ENCODE measurements around the gene PIP4K2A. TPM values are rescaled to one million over a fixed set of nuclear protein-coding genes. Genes with fewer than 3 reads are reported as not detected.

PIP4K2A gene
- total and polyA plus RNA-seq, 2 donors (not counting 3 experiments of a cell fraction or from before 2014, with no cell fraction given) = 11.8 to 32.6 TPM

- TF ChIP-seq FOS (IDR thresholded peaks at IDR 0.05; ENCODE audit: borderline replicate concordance, insufficient read depth, low read length) (no peak), JUN (IDR thresholded peaks at IDR 0.05; ENCODE audit: borderline replicate concordance, insufficient read depth, insufficient read length, low read depth) (no peak), GATA2 (IDR thresholded peaks at IDR 0.05; ENCODE audit: insufficient read depth, insufficient read length, low read depth, low read length) (no peak), POLR2AphosphoS5 (IDR thresholded peaks at IDR 0.05; ENCODE audit: insufficient read depth, low read depth, low read length) (no peak), MAX (IDR thresholded peaks at IDR 0.05; ENCODE audit: insufficient read depth, insufficient read length) (no peak), EZH2 (IDR thresholded peaks at IDR 0.05; ENCODE audit: borderline replicate concordance, low read depth, low read length, severe bottlenecking) (no peak), POLR2A (IDR thresholded peaks at IDR 0.05; ENCODE audit: low read depth, low read length) (no peak), MYC (IDR thresholded peaks at IDR 0.05; ENCODE audit: low read depth, low read length) (no peak)
- TF ChIP-seq, protein P1, sequence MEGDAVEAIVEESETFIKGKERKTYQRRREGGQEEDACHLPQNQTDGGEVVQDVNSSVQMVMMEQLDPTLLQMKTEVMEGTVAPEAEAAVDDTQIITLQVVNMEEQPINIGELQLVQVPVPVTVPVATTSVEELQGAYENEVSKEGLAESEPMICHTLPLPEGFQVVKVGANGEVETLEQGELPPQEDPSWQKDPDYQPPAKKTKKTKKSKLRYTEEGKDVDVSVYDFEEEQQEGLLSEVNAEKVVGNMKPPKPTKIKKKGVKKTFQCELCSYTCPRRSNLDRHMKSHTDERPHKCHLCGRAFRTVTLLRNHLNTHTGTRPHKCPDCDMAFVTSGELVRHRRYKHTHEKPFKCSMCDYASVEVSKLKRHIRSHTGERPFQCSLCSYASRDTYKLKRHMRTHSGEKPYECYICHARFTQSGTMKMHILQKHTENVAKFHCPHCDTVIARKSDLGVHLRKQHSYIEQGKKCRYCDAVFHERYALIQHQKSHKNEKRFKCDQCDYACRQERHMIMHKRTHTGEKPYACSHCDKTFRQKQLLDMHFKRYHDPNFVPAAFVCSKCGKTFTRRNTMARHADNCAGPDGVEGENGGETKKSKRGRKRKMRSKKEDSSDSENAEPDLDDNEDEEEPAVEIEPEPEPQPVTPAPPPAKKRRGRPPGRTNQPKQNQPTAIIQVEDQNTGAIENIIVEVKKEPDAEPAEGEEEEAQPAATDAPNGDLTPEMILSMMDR (IDR thresholded peaks at IDR 0.05; ENCODE audit: extremely low read depth in 1 of 2, insufficient read depth in 1 of 2, low read depth in 1 of 2, low read length in 2 of 2) = no peak
- FAIRE-seq (no peak), DNase-seq (ENCODE audit: low read depth, low spot score) (no peak)
- BruUV-seq (replicated peaks) = no TSS peak
- Histone ChIP-seq H3K4me3 (replicated peaks in 1 of 3; ENCODE audit: insufficient read depth in 1 of 3, low read depth in 1 of 3, low read length in 3 of 3) (no peak overlapping the region), H3K4me2 (ENCODE audit: insufficient read depth, low read length) (no peak overlapping the region), H4K20me1 (replicated peaks; ENCODE audit: control insufficient read depth, extremely low read depth, insufficient read depth, low read length) (no peaks in the 10 kb centered on the region), H3K36me3 (ENCODE audit: control insufficient read depth in 2 of 2, extremely low read depth in 1 of 2, insufficient read depth in 2 of 2, low read length in 2 of 2) (peaks cover 0 to 6% of the 10 kb centered on the region in 2 experiments), H2AFZ (ENCODE audit: low read depth, low read length) (no peak overlapping the region), H3K27me3 (ENCODE audit: control insufficient read depth in 2 of 2, insufficient read depth in 2 of 2, low read length in 2 of 2) (no peaks in the 10 kb centered on the region), H3K9ac (replicated peaks; ENCODE audit: extremely low read depth, insufficient read depth, low read length) (no peak overlapping the region), H3K9me1 (replicated peaks; ENCODE audit: control insufficient read depth, extremely low read depth, insufficient read depth, low read length) (no peaks in the 10 kb centered on the region), H3K4me1 (ENCODE audit: control insufficient read depth, extremely low read depth, insufficient read depth, low read length) (peaks cover 6% of the 10 kb centered on the region), H3K9me3 (replicated peaks; ENCODE audit: control insufficient read depth, insufficient read depth, low read length) (no peaks in the 10 kb centered on the region), H3K27ac (ENCODE audit: insufficient read depth, low read depth, low read length) (no peak overlapping the region), H3K79me2 (ENCODE audit: control insufficient read depth, insufficient read depth, low read length) (no peaks in the 10 kb centered on the region)
- intact Hi-C loops (cut with micrococcal nuclease) (no loop called here), dilution Hi-C loops (cut with MboI; ENCODE audit: extremely low pct_ligation_motif_present, low sequenced_read_pairs) (no loop called here)
- ChIA-PET POLR2A (no interaction called here), CTCF (no interaction called here)
These were observed 107.1 kb downstream of the PIP4K2A start for GRCh38 chr10:22607261-22607660.
